ENCODE data around the gene SUSD3. TPM values are rescaled to one million over a fixed set of nuclear protein-coding genes. Genes with fewer than 3 reads are reported as not detected.

Gene SUSD3
- total and polyA plus RNA-seq, 2 of the 8 experiments (the other 6 are each of a cell fraction or from before 2014, with no cell fraction given): 5.5 to 35.4 TPM

- TF ChIP-seq CHD2 (IDR thresholded peaks at IDR 0.05; ENCODE audit: low read length): no peak
- TF ChIP-seq CREB1 (IDR thresholded peaks at IDR 0.05): no peak
- TF ChIP-seq HDAC6 (IDR thresholded peaks at IDR 0.05; ENCODE audit: low read depth, low read length): no peak
- no peak for TF ChIP-seq TBP (IDR thresholded peaks at IDR 0.05; ENCODE audit: low read depth, low read length)
These were observed 6.7 kb downstream of the SUSD3 start (continued) for GRCh38 chr9:93065135-93065720.

Data from H1 (cell line).